GM21447 (cell line): ENCODE data around the gene ANAPC13.

Experiments
- ATAC-seq: cut with Tn5 transposase; IDR thresholded peaks from one replicate; pipeline ENCODE4 v1.9.1; 2021; ENCODE audit not compliant: unreplicated experiment

The ANAPC13 gene

GRCh38 chr3:134457376-134458074 lies 28.3 kb downstream of the ANAPC13 start:
- no peak for ATAC-seq

- ATAC-seq = no peak
Measured at GRCh38 chr3:134453631-134454030, 32.2 kb downstream of the ANAPC13 start.

- no peak for ATAC-seq
Measured at GRCh38 chr3:134449951-134450350, 35.8 kb downstream of the ANAPC13 start.

- no peak for ATAC-seq
Measured at GRCh38 chr3:134449277-134449676, 36.5 kb downstream of the ANAPC13 start.

GRCh38 chr3:134448664-134449063 lies 37.1 kb downstream of the ANAPC13 start:
- ATAC-seq = no peak

GRCh38 chr3:134447351-134447750 lies 38.4 kb downstream of the ANAPC13 start:
- ATAC-seq = no peak

GRCh38 chr3:134446800-134447199 lies 39.0 kb downstream of the ANAPC13 start:
- no peak for ATAC-seq

- no peak for ATAC-seq
Measured at GRCh38 chr3:134445636-134446035, 40.1 kb downstream of the ANAPC13 start.

- ATAC-seq = no peak
Measured at GRCh38 chr3:134445095-134445494, 40.7 kb downstream of the ANAPC13 start.

- ATAC-seq = no peak
Measured at GRCh38 chr3:134441821-134442220, 44.0 kb downstream of the ANAPC13 start.

GRCh38 chr3:134441321-134441720 lies 44.5 kb downstream of the ANAPC13 start:
- no peak for ATAC-seq

- no peak for ATAC-seq
Measured at GRCh38 chr3:134437211-134437752, 48.5 kb downstream of the ANAPC13 start.

GRCh38 chr3:134432236-134432635 lies 53.5 kb downstream of the ANAPC13 start:
- ATAC-seq = no peak

GRCh38 chr3:134430950-134431445 lies 54.8 kb downstream of the ANAPC13 start:
- ATAC-seq = no peak

GRCh38 chr3:134430174-134430573 lies 55.6 kb downstream of the ANAPC13 start:
- no peak for ATAC-seq

- ATAC-seq = no peak
Measured at GRCh38 chr3:134428401-134428800, 57.4 kb downstream of the ANAPC13 start.
